K562 (cell line): ENCODE measurements around the gene KIRREL1. TPM values are rescaled to one million over a fixed set of nuclear protein-coding genes. Genes with fewer than 3 reads are reported as not detected.

ENCODE experiments used
- ARID2 ChIP-seq: fragments of 450-650 bp; IDR thresholded peaks from 2 replicates; pipeline ENCODE4 v1.6.1; 2017; ENCODE audit warnings: antibody characterized with exemption, mild to moderate bottlenecking
- GATAD2B ChIP-seq: fragments of 450-650 bp; IDR thresholded peaks from 2 replicates; pipeline ENCODE4 v1.6.1; 2017; ENCODE audit warnings: mild to moderate bottlenecking, borderline replicate concordance
- JUND ChIP-seq, 2 experiments: IDR thresholded peaks; 2 replicates in 1 of 2; 3 replicates in 1 of 2; pipeline ENCODE4 v1.6.1; 2011; ENCODE audit warnings: borderline replicate concordance in 2 of 2, low read depth in 2 of 2, low read length in 2 of 2, improper control_type of control experiment in 1 of 2, missing biosample characterization in 1 of 2, missing genetic modification characterization in 1 of 2, missing genetic modification reagents in 1 of 2
- PYGO2 ChIP-seq: fragments of 450-650 bp; IDR thresholded peaks from 2 replicates; pipeline ENCODE4 v1.6.1; 2016; ENCODE audit warnings: mild to moderate bottlenecking, missing genetic modification characterization, moderate library complexity, missing compliant biosample characterization
- RNF2 ChIP-seq: sonication (generic); IDR thresholded peaks from 2 replicates; pipeline ENCODE4 v1.6.1; 2016
- SMC3 ChIP-seq: conservative IDR thresholded peaks from 2 replicates; pipeline ENCODE4 v1.6.1; 2011; ENCODE audit warnings: low read depth, low read length, improper control_type of control experiment; ENCODE audit not compliant: insufficient read depth
- STAG1 ChIP-seq: sonication (generic); formaldehyde crosslinking; IDR thresholded peaks from 2 replicates; pipeline ENCODE4 v1.5.0; 2020; ENCODE audit warnings: missing genetic modification reagents, borderline replicate concordance
- SUPT5H ChIP-seq: fragments of 450-650 bp; IDR thresholded peaks from 2 replicates; pipeline ENCODE4 v1.6.1; 2016
- TBP ChIP-seq: optimal IDR thresholded peaks from 2 replicates; pipeline ENCODE3; 2011; ENCODE audit warnings: low read depth, low read length, improper control_type of control experiment
- TFAP4 ChIP-seq: sonication (generic); formaldehyde crosslinking; IDR thresholded peaks from 2 replicates; pipeline ENCODE4 v1.8.0; 2022; ENCODE audit warnings: missing genetic modification reagents, mild to moderate bottlenecking, moderate library complexity, borderline replicate concordance
- polyA plus RNA-seq, 8 experiments: library from polyadenylated mRNA; depleted of rRNA in 4 of 8; stranded (reverse) in 5 of 8; unstranded in 3 of 8; fragments of >200 nt; fragmentation: Nextera tagmentation in 2 of 8; fragmentation: Illumina TruSeq in 1 of 8; extraction: Ambion mirVana in 2 of 8; extraction: Trizol in 1 of 8; gene quantifications; 2 replicates each; pipeline versions ENCODE4 v1.2.1 to v1.2.3, GENCODE V29; 2011 to 2014; ENCODE audit warnings: inconsistent platforms in 1 of 8, missing spikeins in 1 of 8
- total RNA-seq, 7 experiments: library from RNA; depleted of rRNA in 6 of 7; stranded (reverse); fragments of >200 nt in 6 of 7; fragmentation: Illumina TruSeq in 2 of 7; extraction: Trizol in 2 of 7; gene quantifications; 2 replicates each; pipeline versions ENCODE4 v1.2.1 to v1.2.3, GENCODE V29; 2011 to 2021; ENCODE audit warnings: low replicate concordance in 1 of 7
- TF ChIP-seq, protein P1 (sequence below), 3 experiments: fragments of 200-800 bp in 1 of 3; fragments of 250-450 bp in 1 of 3; fragments of 450-650 bp in 1 of 3; sonication (Bioruptor Pico) in 1 of 3; sonication (Bioruptor generic) in 1 of 3; formaldehyde crosslinking in 1 of 3; IDR thresholded peaks; 2 replicates each; pipeline versions ENCODE4 v1.6.1 to v1.8.0; 2016 to 2022; ENCODE audit warnings: mild to moderate bottlenecking in 2 of 3, missing genetic modification characterization in 2 of 3, missing compliant biosample characterization in 1 of 3, moderate library complexity in 1 of 3
- TF ChIP-seq, protein P2 (sequence below): fragments of 450-650 bp; formaldehyde crosslinking; IDR thresholded peaks from 2 replicates; pipeline ENCODE4 v1.4.0; 2020; ENCODE audit warnings: mild to moderate bottlenecking, moderate library complexity
- TF ChIP-seq, protein P3 (sequence below): fragments of 200-800 bp; sonication (Bioruptor generic); IDR thresholded peaks from 2 replicates; pipeline ENCODE4 v1.6.1; 2017; ENCODE audit warnings: missing genetic modification characterization, missing compliant biosample characterization

Gene KIRREL1
- total and polyA plus RNA-seq, 9 of the 15 experiments (the other 6 are each of a cell fraction or from before 2014, with no cell fraction given): under 0.01 to 0.22 (median 0.03) TPM; not detected in 3

- TF ChIP-seq, protein P1, sequence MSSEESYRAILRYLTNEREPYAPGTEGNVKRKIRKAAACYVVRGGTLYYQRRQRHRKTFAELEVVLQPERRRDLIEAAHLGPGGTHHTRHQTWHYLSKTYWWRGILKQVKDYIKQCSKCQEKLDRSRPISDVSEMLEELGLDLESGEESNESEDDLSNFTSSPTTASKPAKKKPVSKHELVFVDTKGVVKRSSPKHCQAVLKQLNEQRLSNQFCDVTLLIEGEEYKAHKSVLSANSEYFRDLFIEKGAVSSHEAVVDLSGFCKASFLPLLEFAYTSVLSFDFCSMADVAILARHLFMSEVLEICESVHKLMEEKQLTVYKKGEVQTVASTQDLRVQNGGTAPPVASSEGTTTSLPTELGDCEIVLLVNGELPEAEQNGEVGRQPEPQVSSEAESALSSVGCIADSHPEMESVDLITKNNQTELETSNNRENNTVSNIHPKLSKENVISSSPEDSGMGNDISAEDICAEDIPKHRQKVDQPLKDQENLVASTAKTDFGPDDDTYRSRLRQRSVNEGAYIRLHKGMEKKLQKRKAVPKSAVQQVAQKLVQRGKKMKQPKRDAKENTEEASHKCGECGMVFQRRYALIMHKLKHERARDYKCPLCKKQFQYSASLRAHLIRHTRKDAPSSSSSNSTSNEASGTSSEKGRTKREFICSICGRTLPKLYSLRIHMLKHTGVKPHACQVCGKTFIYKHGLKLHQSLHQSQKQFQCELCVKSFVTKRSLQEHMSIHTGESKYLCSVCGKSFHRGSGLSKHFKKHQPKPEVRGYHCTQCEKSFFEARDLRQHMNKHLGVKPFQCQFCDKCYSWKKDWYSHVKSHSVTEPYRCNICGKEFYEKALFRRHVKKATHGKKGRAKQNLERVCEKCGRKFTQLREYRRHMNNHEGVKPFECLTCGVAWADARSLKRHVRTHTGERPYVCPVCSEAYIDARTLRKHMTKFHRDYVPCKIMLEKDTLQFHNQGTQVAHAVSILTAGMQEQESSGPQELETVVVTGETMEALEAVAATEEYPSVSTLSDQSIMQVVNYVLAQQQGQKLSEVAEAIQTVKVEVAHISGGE (CRISPR knock-in tag; IDR thresholded peaks at IDR 0.05): no peak
- TF ChIP-seq TFAP4 (CRISPR knock-in tag): peak; percentile 39; the same call in 1 of the 2 replicates
- TF ChIP-seq SMC3: peak; percentile 89
- peak; percentile 38; the same call in 1 of the 2 replicates for TF ChIP-seq ARID2
- no peak for TF ChIP-seq SUPT5H
- TF ChIP-seq JUND (IDR thresholded peaks at IDR 0.05; ENCODE audit: borderline replicate concordance, low read depth, low read length): 0 out of 2 replicates have a peak, but pooled peaks have one; percentile 2
- no peak for TF ChIP-seq JUND (tag; IDR thresholded peaks at IDR 0.05; ENCODE audit: borderline replicate concordance, low read depth, low read length)
- TF ChIP-seq STAG1: peak; percentile 62; the same call in 1 of the 2 replicates
- TF ChIP-seq RNF2: no peak
- TF ChIP-seq, protein P2, sequence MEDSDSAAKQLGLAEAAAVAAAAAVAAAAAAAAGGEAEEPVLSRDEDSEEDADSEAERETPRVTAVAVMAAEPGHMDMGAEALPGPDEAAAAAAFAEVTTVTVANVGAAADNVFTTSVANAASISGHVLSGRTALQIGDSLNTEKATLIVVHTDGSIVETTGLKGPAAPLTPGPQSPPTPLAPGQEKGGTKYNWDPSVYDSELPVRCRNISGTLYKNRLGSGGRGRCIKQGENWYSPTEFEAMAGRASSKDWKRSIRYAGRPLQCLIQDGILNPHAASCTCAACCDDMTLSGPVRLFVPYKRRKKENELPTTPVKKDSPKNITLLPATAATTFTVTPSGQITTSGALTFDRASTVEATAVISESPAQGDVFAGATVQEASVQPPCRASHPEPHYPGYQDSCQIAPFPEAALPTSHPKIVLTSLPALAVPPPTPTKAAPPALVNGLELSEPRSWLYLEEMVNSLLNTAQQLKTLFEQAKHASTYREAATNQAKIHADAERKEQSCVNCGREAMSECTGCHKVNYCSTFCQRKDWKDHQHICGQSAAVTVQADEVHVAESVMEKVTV (CRISPR knock-in tag): peak; percentile 96
- no peak for TF ChIP-seq PYGO2 (tag)
- TF ChIP-seq GATAD2B: peak; percentile 47; the same call in 1 of the 2 replicates
- TF ChIP-seq, protein P3, sequence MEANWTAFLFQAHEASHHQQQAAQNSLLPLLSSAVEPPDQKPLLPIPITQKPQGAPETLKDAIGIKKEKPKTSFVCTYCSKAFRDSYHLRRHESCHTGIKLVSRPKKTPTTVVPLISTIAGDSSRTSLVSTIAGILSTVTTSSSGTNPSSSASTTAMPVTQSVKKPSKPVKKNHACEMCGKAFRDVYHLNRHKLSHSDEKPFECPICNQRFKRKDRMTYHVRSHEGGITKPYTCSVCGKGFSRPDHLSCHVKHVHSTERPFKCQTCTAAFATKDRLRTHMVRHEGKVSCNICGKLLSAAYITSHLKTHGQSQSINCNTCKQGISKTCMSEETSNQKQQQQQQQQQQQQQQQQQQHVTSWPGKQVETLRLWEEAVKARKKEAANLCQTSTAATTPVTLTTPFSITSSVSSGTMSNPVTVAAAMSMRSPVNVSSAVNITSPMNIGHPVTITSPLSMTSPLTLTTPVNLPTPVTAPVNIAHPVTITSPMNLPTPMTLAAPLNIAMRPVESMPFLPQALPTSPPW (CRISPR knock-in tag): no peak
- TF ChIP-seq TBP: peak; percentile 27
Observed at GRCh38 chr1:158124999-158125398, 131.6 kb downstream of the KIRREL1 start (continued).
